GM19351 (cell line): ENCODE data around the gene NDRG4.

ENCODE experiments used
- ATAC-seq: cut with Tn5 transposase; IDR thresholded peaks from one replicate; pipeline ENCODE4 v1.9.1; 2021; ENCODE audit warnings: mild to moderate bottlenecking, moderate library complexity; ENCODE audit not compliant: unreplicated experiment

NDRG4 gene

GRCh38 chr16:58537124-58537906 lies 37.4 kb downstream of the NDRG4 start:
- ATAC-seq, result no peak

GRCh38 chr16:58541711-58542110 lies 41.8 kb downstream of the NDRG4 start:
- no peak for ATAC-seq

- no peak for ATAC-seq
These were observed 42.3 kb downstream of the NDRG4 start for GRCh38 chr16:58542291-58542690.

DNA sequence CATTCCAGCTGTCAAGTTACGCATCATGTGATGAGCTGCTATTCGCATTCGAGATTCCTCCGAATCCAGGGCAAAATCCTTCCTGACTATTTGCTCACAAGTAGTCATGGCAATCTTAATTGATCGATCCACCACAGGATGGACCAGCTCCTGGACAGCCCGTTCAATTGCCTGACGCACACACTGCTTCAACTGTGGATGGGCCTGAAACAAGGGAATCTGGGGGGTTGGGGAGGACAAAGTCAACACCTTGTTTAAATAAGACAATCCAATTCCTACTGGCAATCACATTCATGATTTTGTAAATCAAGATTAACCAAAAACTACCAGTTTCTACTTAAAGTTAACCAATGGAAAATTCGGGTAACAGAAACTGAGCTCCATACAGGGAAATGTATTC lies 43.7 kb downstream of the NDRG4 start:
- no peak for ATAC-seq

DNA sequence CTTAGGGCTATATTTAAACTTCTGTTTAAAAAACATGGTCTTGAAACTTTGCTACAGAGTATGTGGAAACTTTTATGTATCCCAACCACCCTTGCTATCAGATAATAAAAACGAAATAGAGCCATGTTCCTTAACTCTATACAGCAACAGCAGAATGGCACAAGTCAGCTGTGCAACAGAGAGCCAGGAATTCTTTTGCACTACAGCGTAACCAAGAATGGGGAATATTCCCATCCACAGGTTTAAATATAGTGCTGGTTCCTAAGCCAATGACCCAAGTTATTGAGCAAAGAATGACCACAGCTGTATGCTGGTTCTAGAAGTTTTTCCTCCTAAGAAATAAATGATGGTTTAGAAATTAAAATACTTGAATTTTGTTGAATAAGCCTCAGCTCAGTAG lies 48.4 kb downstream of the NDRG4 start:
- ATAC-seq, result no peak

DNA sequence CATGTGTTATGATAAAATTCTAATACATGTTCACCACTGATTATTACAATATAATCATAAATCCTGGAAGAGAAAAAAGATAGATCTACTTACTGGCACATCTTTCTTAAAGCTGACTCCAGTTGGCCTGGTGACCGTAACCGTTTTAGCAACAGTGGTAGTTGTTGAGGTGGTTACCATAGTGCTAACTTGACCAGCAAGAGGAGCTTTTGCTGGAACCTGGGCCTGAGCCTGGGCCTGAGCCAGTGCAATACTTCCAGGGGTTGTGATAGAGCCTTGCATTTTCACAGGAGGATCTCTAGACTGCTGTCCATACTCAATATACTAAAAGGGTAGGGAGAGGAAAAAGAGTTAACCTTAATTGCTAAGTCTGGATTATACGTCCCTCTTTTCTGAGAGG lies 51.6 kb downstream of the NDRG4 start:
- ATAC-seq, result no peak

- no peak for ATAC-seq
These were observed 56.7 kb downstream of the NDRG4 start for GRCh38 chr16:58556678-58557077.
